Muscle layer of colon (tissue), 2 donors: ENCODE results near the gene TTLL6.

ENCODE experiments used
- H3K27ac ChIP-seq: one replicate; pipeline ENCODE4 v1.7.0; 2013; ENCODE audit warnings: low read depth, mild to moderate bottlenecking, low read length, moderate library complexity
- H3K27me3 ChIP-seq, 2 donors: one replicate each; pipeline ENCODE4 v1.7.0; 2013; ENCODE audit warnings: low read length in 2 of 2, mild to moderate bottlenecking in 2 of 2; ENCODE audit not compliant: insufficient read depth in 2 of 2, control insufficient read depth in 1 of 2
- H3K36me3 ChIP-seq: one replicate; pipeline ENCODE4 v1.7.0; 2013; ENCODE audit warnings: mild to moderate bottlenecking, low read length; ENCODE audit not compliant: insufficient read depth
- H3K4me1 ChIP-seq: one replicate; pipeline ENCODE4 v1.7.0; 2013; ENCODE audit warnings: mild to moderate bottlenecking, low read length; ENCODE audit not compliant: insufficient read depth
- H3K4me3 ChIP-seq, 2 donors: one replicate each; pipeline ENCODE4 v1.7.0; 2013; ENCODE audit warnings: low read length in 2 of 2, low read depth in 1 of 2, mild to moderate bottlenecking in 1 of 2, moderate library complexity in 1 of 2
- H3K9ac ChIP-seq: one replicate; pipeline ENCODE4 v1.7.0; 2013; ENCODE audit warnings: low read length
- H3K9me3 ChIP-seq: one replicate; pipeline ENCODE4 v1.7.0; 2013; ENCODE audit warnings: mild to moderate bottlenecking, low read length
- donor health status: abdominal sarcoma.
- donor health status: Adenocarcinoma of cecum.

The TTLL6 gene

DNA sequence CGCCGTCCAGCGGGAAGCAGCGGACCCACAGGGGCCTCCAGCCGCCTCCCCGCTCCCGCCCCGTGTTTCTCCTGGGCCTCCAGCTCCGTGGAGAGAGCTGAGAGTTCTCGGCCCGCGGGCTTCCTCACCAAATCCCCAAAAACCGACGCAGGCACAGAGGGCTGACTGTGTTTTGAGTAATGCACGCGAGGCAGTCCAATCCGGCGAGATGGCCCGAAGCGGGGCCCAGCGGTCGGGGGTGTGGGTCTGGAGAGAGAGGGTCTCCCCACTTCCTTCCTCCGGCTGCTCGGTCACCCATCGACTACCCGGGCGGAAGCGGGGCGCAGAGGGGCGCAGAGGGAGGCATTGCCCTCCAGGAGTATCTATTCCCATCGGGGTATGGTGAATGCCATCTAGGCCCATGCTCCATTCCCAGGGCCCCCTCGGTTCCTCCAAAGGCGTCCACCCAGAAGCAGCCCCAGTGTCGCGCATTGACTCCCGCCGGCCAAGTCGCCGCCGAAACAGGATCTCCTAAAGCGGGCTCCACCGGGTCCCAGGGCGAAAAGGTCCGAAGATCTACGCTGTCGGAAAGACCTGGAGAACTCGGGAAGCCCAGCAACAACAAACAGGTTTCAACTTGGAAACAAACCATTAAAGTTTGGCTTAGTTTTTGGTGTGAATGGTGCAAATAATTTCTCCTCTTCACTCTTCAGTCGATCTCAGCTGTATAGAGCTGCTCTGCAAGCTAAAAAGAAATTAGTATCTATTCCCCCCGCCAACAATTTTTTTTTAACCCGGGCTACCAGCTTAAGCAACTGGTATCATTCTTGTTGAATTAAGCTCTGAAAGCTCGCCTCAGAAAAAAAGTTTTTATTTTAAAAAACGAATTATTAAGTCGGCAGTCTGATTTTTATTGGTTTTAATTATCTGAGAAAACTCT is 69.3 kb downstream of the TTLL6 start:
- H3K27ac ChIP-seq, result no peak overlapping the region
- H3K4me3 ChIP-seq, result no peak overlapping the region
- peaks cover 94 to 98% of the 10 kb centered on the region in 2 donors for H3K27me3 ChIP-seq
- no peaks in the 10 kb centered on the region for H3K36me3 ChIP-seq
- H3K9ac ChIP-seq, result no peak overlapping the region
- H3K4me1 ChIP-seq, result no peaks in the 10 kb centered on the region
- H3K9me3 ChIP-seq, result no peaks in the 10 kb centered on the region

DNA sequence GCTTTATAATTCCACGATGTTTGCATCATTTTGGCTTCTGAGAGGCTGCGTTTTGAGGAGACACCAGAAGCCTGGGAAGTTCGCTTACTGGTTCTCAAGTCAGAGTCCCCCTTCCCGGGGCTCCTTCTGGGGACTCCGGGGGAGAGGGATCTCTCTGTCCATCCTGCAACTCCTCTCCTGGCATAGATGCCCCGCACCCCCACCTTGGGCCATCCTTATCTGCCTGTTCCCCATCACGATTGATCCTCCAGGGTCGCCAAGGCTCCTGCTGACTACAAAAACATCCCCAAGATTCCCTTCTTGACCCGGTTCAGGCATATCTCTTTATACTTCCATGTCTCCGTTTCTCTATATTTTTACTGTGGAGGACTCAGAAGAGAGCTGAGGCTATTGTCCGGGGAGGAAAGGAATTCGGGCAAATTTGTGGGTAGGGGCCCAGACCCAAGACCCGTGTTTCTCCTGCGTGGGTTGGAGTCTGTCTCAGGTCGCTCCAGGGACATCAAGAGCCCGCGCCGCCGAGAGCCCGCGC is 70.0 kb downstream of the TTLL6 start:
- H3K9ac ChIP-seq, result no peak overlapping the region
- H3K27me3 ChIP-seq, result peaks cover 95 to 98% of the 10 kb centered on the region in 2 donors
- no peak overlapping the region for H3K27ac ChIP-seq
- H3K4me1 ChIP-seq, result no peaks in the 10 kb centered on the region
- H3K4me3 ChIP-seq, result no peak overlapping the region
- H3K36me3 ChIP-seq, result no peaks in the 10 kb centered on the region
- no peaks in the 10 kb centered on the region for H3K9me3 ChIP-seq

DNA sequence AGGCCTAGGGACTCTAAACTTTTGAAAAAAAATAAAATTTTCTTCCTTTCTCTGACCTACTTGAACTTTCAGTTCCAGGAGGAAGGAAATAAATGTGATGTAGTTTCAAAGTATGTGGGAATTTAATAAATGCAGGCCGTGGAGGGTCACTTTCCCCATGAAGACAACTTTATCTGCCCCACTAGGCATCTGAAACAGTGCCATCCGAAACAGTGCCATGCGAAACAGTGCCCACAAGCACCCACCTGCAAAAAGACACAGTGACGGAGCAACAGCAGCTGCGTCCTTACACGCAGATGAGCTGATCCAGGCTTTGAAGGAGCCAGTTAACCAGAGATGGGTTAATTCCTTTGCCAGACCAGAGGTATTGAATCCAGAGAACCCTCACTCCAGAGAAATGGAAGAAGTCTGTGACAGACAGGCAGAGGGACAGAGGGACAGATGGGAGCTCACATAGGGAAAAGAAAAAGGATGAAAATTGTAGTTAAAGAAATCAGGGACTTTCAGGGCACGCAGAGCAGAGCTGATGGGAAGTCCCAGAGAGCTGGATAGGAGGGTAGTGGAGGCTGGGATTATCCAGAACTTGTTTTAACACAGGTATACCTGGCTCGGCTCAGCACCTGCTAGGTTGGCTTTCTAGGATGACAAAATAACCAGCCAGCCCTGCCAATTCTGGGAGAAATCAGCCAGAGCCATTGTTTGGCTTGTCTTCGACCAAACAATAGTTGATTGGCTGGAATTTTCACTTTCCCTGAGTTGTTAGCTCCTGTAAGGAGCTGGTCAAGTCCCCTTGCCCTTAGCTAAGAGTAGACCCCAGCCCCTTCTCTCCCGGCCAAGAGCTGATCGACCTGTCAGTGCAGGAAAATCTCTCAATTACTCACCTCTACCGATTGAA is 71.4 kb downstream of the TTLL6 start:
- H3K27me3 ChIP-seq, result peaks cover 95 to 98% of the 10 kb centered on the region in 2 donors
- no peak overlapping the region for H3K27ac ChIP-seq
- H3K36me3 ChIP-seq, result no peaks in the 10 kb centered on the region
- H3K9ac ChIP-seq, result no peak overlapping the region
- no peaks in the 10 kb centered on the region for H3K9me3 ChIP-seq
- H3K4me1 ChIP-seq, result no peaks in the 10 kb centered on the region
- H3K4me3 ChIP-seq, result no peak overlapping the region

DNA sequence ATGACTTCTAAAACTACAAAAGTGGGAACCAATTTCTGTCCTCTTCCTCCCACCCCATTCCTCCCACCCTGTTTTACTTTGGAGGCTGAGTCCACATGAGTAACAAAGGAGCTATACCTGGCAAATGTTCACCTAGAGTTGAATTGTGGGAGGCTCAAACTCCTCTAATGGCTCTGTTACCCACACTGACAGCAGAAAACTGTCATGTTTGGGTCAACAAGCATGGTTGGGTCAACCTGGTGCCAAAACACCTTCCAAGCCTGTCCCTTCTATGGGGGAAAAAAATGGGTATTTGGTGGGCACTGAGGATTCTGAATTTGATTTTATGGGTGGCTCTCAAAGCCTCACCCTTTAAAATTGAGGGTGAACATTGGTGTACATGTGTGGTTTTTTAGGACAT is 76.5 kb downstream of the TTLL6 start:
- Histone ChIP-seq H3K4me1 (no peaks in the 10 kb centered on the region), H3K27me3 (peaks cover 88 to 97% of the 10 kb centered on the region in 2 donors), H3K9ac (no peak overlapping the region), H3K9me3 (no peaks in the 10 kb centered on the region), H3K27ac (no peak overlapping the region), H3K4me3 (no peak overlapping the region), H3K36me3 (no peaks in the 10 kb centered on the region)

DNA sequence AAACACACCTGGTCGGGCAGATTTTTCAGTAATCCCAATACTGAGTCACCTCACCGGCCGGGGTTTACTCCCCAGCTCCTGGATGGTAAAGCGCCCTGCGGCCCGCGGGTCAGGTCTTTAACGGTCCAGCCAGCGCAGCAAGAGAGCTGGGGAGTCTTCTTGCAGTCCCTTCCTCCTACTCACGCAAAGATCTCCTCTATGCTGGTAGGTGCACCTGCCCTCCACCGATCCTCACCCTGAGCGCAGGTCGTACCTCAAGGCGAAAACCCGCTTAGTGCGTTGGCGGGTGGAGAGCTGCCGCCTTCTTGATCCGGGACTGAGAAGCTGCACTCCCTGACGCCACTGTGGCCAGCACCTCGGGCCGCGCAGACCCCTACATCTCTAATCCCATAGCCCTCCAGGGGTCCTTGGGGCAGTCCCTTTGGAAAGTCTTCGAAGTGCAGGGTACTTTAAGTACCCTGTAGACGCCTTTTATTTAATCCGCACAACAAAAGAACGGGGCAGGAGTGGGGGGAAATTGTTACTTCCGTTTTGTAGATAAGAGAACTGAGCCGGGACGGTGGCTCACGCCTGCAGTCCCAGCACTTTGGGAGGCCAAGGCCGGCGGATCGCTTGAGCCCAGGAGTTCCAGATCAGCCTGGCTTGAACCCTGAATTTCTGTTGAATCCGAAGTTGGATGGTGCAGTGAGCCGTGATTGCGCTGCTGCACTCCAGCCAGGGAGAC is 78.1 kb downstream of the TTLL6 start:
- no peaks in the 10 kb centered on the region for H3K36me3 ChIP-seq
- no peak overlapping the region for H3K9ac ChIP-seq
- H3K4me3 ChIP-seq, result no peak overlapping the region
- peaks cover 89 to 96% of the 10 kb centered on the region in 2 donors for H3K27me3 ChIP-seq
- no peaks in the 10 kb centered on the region for H3K9me3 ChIP-seq
- H3K4me1 ChIP-seq, result no peaks in the 10 kb centered on the region
- H3K27ac ChIP-seq, result no peak overlapping the region

DNA sequence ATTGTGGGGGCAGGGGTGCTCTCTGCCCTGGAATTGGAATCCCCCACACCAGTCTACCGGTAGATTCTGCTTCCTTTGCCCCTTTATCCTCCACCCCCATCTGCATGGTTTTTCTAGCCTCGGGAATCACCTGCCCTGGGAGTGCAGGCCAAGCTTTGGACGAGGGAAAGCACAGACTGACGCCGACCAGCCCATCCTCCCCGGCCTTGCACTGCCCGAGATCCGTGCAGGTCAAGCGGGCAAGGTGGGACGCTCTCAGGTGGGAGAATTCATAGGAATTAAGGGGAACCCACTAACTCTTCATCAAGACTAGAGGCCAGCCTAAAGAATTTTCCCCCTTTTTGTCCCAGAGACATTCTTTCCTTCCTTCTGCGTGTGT is 78.6 kb downstream of the TTLL6 start:
- H3K36me3 ChIP-seq, result no peaks in the 10 kb centered on the region
- peaks cover under 1% of the 10 kb centered on the region for H3K4me1 ChIP-seq
- H3K27ac ChIP-seq, result no peak overlapping the region
- H3K9me3 ChIP-seq, result no peaks in the 10 kb centered on the region
- no peak overlapping the region for H3K9ac ChIP-seq
- peaks cover 89 to 96% of the 10 kb centered on the region in 2 donors for H3K27me3 ChIP-seq
- no peak overlapping the region for H3K4me3 ChIP-seq

DNA sequence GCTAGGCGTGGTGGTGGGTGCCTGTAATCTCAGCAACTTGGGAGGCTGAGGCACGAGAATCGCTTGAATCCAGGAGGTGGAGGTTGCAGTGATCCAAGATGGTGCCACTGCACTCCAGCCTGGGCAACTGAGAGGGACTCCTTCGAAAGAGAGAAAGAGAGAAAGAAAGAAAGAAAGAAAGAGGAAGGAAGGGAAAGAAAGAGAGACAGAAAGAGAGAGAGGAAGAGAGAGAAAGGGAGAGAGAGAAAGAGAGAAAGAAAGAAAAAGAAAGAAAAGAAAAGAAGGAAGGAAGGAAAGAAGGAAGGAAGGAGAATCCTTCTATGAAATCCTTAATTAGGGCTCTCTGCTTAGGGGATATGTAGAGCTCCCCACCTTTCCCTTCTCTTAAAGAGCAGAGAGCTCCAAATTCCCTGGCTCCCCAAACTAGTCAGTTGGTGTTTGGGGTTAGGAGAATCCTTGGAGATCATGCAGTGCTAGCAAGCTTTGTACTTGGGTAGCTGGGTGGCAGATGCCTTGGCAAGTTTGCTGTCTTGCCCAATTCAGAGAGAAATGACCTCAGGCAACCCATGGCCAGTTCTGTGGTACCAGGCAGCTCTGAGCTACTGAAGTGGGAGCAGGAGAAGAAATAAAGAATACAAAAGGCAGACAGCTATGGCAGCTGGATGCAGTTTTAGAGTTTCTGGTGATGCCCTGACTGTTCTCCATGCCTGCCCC is 79.5 kb downstream of the TTLL6 start:
- H3K27me3 ChIP-seq, result peaks cover 88 to 98% of the 10 kb centered on the region in 2 donors
- H3K4me1 ChIP-seq, result peaks cover 3% of the 10 kb centered on the region
- no peaks in the 10 kb centered on the region for H3K9me3 ChIP-seq
- H3K4me3 ChIP-seq, result no peak overlapping the region
- H3K9ac ChIP-seq, result no peak overlapping the region
- H3K36me3 ChIP-seq, result no peaks in the 10 kb centered on the region
- H3K27ac ChIP-seq, result no peak overlapping the region

DNA sequence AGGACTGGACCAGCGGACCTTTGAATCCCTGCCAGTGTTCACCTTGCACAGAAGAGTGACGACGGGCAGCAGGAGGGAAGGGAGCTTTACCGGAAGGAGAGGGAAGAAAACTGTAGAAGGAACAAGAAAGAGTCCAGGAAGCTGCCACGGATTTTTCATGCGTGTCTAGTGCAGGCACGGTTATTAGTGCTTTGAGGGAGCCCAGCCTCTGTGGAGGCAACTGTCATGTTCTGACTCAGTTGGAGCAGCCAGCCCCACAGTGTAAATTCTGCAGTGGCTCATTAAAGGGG is 82.0 kb downstream of the TTLL6 start:
- no peak overlapping the region for H3K27ac ChIP-seq
- H3K9me3 ChIP-seq, result no peaks in the 10 kb centered on the region
- peaks cover 3% of the 10 kb centered on the region for H3K4me1 ChIP-seq
- H3K4me3 ChIP-seq, result no peak overlapping the region
- no peak overlapping the region for H3K9ac ChIP-seq
- H3K27me3 ChIP-seq, result peaks cover 87 to 98% of the 10 kb centered on the region in 2 donors
- H3K36me3 ChIP-seq, result no peaks in the 10 kb centered on the region

DNA sequence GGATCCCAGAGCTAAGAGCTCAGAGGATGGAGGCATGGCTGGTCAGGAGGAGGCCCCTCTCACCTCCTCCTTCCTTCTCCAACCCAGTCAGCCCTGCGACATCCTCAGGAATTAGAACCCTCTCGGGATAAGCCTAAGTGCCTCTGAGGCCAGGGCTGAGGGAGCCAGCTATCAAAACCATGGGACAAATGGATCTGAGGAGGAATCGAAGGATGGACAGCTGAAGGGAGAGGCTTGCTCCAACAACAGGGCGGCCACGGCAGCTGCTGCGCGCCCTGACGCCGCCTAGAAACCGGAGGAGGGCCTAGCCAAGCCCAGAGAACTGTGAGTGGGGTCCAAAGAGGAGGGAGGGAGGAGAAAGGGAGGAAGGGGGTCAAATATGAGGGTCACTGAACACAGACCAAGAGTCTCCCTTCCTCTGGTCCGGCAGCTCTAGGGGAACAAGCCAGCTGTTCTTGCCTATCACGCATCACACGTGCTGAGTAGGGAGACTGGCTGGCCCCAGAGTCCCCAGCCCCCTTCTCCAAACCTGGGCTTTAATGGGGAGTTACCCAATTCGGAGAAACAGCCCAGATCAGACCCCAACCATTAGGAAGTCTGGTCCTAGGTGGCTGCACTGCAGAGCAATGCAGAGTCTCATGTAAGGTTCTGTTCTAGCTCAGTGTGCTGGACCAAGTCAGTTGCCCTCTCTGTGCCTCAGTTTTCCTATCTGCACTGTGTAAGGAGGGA is 82.5 kb downstream of the TTLL6 start:
- Histone ChIP-seq H3K27me3 (peaks cover 92 to 98% of the 10 kb centered on the region in 2 donors), H3K27ac (no peak overlapping the region), H3K9ac (no peak overlapping the region), H3K9me3 (no peaks in the 10 kb centered on the region), H3K36me3 (no peaks in the 10 kb centered on the region), H3K4me1 (peaks cover 5% of the 10 kb centered on the region), H3K4me3 (no peak overlapping the region)

DNA sequence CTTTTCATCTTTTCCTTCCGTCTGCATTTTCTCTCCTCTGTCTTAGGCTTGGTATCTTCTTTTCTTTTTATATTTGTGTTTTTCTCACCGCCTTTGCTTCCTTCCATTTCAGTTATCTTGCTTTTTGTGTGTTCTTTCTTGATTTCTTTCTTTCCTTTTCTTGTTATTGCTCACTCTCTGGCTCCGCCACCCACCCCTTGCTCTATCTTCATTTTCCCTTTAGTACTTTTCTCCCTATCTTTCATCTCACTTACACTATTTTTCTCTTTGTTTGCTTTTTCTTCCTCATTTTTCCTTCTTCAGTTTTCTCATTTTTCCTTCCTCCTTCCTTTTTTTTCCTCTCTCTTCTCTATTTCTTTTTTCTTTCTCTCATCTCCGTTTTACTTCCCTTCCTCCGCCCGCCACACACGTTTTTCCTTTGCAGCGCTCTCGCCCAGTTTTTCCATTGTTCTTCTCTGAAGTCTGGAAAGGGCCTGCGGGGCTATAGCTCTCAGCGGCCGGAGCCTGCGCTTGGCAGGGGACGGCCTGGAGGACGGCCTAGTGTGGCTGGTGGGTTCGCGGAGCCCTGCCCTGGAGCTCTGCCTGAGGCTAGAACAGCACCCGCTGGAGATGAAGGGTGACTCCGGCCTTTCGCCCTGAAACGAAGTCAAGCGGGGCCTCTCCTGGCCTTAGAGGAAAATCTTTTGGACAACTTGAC is 83.2 kb downstream of the TTLL6 start:
- Histone ChIP-seq H3K4me3 (no peak overlapping the region), H3K27ac (no peak overlapping the region), H3K9me3 (no peaks in the 10 kb centered on the region), H3K9ac (no peak overlapping the region), H3K4me1 (peaks cover 10% of the 10 kb centered on the region), H3K27me3 (peaks cover 91 to 99% of the 10 kb centered on the region in 2 donors), H3K36me3 (no peaks in the 10 kb centered on the region)
